HG03439 (cell line): ENCODE measurements around the gene OR2V1.
"Not testable (repeated sequence)": the region's sequence is repeated elsewhere in the genome, so short reads cannot be mapped to it uniquely, and the experiment has no call there.

Experiments used
- ATAC-seq: cut with Tn5 transposase; IDR thresholded peaks from one replicate; pipeline ENCODE4 v1.9.1; 2021; ENCODE audit warnings: mild to moderate bottlenecking, moderate library complexity; ENCODE audit not compliant: unreplicated experiment

Gene OR2V1

DNA sequence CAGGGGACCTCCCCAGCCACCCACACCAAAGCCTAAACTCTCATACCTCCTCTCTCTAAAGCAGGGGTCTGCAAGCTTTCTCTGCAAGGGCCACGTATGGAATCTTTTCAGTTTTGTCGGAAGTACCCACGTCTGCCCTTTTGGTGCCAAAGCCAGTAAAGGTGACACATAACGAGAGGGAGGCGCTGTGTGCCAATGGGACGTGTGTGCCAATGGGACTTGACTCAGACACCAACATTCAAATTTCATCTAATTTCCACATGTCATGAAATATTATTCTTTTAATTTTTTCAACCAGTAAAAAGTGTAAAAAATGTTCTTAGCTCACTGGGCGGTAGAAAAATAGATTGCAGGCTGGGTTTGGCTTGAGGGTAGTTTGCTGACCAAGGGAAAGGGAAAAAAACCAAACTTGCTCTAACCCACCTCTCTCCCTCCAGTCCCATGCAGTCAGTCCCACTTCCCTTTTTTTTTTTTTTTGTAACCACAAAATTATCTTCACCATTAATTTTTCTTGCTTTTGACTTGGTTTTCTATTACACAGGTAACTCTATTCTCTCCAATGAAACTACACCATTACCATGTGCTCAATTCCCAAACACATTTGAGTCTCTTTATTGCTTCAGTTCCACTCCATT is 25.5 kb downstream of the OR2V1 start:
- no peak for ATAC-seq

DNA sequence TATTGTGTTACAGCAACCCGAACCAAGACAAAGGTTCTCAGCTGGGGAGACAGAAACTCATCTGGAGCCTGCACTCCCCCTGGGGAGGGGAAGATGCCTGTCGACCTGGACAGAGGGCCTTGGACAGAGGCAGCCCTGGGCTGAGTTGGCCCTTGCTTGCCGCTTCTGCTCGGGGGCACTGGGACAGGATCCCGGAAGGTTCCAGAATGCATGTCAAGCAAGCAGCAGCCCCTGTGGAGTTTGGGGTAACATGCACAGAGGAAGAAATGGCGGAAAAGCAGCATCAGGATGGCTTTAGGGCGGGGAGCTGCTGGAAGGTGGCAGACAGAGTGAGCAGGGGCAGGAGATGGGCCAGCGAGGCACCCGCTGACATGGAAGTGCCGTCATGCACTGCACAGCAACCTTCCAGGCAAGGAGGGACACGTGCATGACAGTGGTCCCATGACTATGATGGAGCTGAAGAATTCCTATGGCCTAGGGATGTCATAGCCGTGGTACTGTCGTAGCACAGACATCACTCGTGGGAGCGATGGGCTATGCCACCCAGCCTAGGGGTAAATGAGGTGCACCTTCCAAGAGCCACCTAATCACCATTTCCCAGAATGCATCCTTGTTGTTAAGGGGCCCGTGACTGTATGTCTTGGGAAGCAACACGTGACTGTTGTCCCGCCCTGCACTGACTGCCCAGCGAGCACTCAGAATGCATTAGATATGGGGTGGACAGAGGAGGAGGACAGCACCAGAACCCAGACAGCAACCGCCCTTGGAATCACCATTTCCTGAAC is 26.2 kb downstream of the OR2V1 start:
- ATAC-seq: not testable (repeated sequence)

DNA sequence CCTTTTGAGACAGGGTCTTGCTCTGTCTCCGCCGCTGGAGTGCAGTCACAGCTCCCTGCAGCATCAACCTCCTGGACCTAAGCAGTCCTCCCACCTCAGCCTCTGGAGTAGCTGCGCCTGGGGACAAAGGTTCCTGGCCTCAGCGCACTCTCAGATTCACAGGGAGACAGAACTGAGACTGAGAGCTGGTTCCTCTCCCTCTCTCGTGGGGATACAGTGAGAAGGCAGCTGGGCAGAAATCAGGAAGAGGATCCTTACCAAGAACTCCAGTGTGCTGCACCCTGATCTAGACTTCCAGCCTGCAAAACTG is 26.8 kb downstream of the OR2V1 start:
- ATAC-seq: not testable (repeated sequence)

DNA sequence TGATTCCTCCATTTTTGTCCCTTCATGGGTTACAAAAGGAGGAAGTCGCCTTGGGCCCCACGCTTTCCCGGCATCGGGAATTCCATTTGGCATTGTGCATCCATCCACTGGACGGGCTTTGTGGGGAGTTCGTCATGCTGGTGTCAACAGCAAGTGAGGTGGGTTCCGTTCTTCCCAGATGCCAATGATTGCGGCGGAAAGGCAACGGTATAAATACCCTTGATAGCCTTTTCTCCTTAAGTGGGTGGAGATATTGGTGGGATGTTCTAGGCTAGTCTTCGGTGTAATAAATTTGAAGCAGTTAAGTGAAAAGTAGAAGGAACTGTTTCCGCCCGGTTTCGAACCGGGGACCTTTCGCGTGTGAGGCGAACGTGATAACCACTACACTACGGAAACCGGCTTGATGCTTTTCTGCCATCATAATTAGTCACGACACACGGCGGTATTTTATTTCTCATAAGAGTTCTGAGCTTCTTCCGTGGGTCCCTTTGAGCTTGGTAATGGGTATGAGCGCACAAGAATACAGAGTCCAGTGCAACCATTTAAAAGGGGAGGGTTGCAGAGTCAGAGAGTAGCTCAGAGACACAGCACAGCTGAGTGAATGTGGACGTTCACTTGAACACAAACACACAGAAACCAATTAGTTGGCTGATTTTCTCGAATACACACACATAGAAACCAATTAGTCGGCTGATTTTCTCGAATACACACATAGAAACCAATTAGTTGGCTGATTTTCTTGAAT is 28.9 kb downstream of the OR2V1 start:
- ATAC-seq: not testable (repeated sequence)

DNA sequence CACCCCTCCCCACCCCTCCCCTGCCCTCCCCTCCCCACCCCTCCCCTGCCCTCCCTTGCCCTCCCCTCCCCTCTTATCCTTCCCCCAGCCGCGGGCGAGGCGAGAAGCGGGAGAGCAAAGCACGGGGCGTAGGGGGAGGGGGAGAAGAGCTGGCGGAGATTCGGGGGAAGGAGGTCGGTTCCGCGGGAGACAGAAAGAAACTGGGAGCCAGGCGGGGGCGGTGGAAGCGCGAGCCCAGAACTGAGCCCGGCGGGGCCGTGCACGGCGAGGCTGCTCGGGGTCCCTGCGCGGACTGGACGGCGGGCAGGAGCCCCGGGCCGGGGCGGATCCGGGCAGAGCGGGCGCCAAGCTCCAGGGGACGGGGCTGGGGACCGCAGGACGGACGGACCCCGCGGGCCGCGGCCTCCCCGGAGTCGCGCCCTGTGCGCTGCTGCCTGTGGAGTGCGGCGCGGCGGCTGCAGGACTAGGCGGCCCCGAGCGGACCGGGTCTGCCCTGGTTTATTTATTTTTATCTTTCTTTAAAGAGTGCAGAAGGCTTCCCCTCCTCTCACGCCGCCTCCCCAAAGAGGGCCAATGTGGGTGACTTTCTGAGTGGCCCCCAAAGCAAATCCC is 29.8 kb downstream of the OR2V1 start:
- not testable (repeated sequence) for ATAC-seq

DNA sequence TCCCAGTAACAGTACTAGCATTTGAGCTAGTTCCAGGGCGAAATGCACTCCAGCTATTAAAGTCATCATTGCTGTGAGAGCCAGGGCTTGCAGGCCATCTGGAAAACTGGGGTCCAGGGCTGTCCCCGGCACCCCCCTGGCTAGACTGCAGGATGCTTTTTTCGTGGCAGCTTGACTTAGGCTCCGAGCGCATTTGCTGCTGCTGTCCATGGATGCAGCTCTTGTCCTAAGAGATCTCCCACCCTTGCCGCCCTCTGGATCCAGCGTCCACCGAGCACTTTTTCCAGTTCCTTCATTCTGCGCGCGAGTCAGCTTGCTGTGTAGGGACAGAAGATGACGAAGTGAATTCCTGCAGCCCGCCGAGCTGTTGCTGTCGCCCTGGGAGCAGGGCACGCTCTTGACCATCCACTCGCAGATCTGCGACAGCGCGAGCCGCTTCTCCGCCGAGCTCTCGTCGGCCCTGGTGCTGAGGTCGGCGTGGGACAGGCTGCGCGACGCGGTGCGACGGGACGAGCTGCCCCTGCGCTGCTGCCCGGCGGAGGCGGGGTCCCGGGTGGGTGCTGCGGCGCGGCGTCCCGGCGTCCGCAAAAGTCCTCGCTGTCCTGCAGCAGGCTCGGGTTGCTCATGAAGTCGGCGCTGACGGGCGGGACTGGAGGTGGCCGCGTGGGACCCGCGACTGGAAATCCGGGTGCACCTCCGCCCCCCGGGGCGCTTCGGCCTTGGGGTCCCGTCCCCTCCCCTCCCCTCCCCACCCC is 30.7 kb downstream of the OR2V1 start:
- no peak for ATAC-seq

DNA sequence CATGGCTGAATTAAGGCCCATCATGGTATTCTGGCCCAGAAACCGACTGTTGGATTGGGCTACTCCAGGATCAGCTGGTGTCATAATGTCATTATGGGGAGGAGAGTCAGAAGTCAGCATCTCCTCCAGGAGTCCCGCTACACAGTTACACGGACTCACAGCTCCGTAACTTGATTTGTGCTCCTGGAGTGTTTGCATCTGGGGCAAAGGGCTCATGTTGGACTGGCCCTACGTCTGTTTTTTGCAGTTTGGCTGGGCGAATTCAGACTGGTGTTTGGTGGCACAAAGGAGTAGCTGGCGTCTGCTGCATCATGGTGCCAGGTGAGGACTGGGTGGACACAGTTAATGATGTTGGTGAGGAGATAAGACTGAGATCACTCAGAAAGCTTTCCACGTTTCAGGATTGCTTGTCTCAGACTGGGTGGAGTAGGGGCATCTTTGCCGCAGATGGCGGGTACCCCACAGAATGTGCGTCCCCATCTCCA is 31.3 kb downstream of the OR2V1 start:
- no peak for ATAC-seq

DNA sequence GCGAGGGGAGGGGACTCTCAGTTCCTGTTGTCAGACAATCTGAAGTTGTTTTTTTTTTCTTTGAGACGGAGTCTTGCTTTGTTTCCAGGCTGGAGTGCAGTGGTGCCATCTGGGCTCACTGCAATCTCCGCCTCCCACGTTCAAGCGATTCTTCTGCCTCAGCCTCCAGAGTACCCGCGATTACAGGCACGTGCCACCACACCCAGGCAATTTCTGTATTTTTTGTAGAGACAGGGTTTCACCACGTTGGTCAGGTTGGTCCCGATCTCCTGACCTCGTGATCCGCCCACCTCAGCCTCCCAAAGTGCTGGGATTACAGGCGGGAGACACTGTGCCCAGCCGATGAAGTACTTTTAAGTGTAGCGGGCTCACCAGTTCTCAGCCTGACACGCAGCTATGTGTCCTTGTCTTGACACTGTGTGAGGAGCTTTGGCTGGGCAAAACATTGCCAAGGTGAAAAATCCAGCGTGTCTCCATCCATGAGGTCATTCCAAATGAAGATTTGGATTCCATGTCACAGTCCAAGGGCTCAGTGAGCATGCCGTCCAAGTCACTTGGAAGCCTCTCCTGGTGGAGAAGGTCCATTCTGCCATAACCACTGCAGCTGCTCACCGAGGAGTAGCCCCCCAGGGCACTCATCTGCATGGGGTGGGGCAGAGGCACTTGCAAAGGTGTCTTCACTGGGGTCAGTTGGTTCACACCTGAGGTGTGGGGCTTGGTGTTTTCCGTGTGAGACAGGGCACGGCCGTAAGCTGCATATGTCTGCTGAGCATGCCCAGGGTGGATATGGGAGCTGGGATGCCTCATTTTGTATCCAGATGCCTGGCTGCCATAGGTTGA is 32.0 kb downstream of the OR2V1 start:
- no peak for ATAC-seq

DNA sequence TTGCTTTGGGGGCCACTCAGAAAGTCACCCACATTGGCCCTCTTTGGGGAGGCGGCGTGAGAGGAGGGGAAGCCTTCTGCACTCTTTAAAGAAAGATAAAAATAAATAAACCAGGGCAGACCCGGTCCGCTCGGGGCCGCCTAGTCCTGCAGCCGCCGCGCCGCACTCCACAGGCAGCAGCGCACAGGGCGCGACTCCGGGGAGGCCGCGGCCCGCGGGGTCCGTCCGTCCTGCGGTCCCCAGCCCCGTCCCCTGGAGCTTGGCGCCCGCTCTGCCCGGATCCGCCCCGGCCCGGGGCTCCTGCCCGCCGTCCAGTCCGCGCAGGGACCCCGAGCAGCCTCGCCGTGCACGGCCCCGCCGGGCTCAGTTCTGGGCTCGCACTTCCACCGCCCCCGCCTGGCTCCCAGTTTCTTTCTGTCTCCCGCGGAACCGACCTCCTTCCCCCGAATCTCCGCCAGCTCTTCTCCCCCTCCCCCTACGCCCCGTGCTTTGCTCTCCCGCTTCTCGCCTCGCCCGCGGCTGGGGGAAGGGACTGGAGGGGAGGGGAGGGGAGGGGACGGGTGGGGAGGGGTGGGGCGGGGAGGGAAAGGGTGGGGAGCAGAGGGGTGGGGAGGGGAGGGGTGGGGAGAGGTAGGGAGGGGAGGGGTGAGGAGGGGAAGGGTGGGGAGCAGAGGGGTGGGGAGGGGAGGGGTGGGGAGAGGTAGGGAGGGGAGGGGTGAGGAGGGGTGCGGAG is 33.0 kb downstream of the OR2V1 start:
- not testable (repeated sequence) for ATAC-seq

DNA sequence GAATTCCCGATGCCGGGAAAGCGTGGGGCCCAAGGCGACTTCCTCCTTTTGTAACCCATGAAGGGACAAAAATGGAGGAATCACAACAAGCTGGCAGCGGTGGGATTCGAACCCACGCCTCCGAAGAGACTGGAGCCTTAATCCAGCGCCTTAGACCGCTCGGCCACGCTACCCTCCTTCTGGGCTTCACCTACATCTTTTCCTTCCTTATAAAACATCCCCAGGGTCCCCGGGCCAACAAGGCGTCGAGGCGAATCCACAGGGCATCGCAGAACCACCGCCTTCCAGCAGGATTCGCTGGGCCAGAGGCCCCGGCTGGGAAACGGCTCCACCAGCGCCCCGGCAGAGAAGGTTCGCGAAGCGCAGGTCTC is 33.6 kb downstream of the OR2V1 start:
- ATAC-seq: not testable (repeated sequence)

DNA sequence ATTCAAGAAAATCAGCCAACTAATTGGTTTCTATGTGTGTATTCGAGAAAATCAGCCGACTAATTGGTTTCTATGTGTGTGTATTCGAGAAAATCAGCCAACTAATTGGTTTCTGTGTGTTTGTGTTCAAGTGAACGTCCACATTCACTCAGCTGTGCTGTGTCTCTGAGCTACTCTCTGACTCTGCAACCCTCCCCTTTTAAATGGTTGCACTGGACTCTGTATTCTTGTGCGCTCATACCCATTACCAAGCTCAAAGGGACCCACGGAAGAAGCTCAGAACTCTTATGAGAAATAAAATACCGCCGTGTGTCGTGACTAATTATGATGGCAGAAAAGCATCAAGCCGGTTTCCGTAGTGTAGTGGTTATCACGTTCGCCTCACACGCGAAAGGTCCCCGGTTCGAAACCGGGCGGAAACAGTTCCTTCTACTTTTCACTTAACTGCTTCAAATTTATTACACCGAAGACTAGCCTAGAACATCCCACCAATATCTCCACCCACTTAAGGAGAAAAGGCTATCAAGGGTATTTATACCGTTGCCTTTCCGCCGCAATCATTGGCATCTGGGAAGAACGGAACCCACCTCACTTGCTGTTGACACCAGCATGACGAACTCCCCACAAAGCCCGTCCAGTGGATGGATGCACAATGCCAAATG is 34.1 kb downstream of the OR2V1 start:
- ATAC-seq: not testable (repeated sequence)

DNA sequence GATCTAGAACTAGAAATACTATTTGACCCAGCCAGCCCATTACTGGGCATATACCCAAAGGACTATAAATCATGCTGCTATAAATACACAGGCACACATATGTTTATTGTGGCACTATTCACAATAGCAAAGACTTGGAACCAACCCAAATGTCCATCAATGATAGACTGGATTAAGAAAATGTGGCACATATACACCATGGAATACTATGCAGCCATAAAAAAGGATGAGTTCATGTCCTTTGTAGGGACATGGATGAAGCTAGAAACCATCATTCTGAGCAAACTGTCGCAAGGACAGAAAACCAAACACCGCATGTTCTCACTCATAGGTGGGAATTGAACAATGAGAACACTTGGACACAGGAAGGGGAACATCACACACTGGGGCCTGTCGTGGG is 35.8 kb downstream of the OR2V1 start:
- not testable (repeated sequence) for ATAC-seq

DNA sequence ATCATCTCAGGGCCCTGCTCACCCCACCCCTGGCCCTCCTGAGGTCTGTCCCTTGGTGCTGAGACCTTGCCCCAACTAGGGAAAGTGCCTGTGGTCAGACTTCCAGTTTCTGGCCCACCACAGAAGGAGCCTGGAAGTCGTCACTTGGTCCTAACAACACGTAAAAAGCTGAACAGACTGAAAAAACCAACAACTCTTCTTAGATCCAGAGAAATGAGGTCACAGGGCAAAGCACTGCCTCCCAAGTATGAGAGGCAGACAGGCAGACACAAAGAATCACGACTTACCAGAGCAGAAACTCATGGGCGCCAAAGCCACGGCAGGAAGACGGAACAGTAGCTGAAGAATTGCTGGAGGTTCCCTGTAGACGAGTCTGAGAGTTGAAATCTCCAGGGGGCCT is 38.5 kb downstream of the OR2V1 start:
- no peak for ATAC-seq

DNA sequence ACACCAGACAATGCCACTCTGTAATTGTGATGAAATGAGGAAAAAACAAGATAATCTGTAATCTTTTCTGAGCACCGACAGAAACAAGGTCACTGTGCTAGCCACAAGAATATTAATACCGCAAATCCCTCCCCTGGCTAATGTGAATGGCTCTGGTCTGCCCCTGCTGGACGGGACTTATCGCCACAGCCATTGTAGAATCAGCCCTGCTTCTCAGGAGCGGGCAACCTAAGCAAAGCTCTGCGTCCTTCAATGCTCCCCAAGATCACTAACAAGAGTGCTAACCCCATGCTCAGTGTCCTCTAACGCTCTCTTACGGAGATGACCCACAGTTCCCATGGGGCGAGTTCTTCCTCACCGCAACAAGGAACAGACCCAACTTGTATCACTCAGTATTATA is 42.7 kb downstream of the OR2V1 start:
- no peak for ATAC-seq

DNA sequence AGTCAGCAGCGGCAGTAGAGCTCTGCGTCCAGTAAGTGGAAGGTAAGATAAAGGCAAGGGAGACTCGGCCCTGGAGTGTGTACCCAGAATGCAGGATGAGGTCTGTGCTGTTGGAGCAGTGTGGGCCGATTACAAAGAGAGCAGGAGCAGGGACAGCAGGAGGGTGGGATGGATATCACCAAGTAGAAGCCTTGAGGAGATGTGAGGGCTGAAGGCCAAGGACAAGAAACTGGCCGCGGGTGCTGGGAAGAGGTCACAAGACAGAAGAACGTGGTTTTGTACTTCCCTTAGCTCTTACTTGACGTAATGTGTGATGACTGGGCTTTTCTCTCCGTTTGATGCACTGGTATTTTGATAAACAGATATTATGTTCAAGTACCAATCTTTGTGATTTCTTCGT is 43.7 kb downstream of the OR2V1 start:
- ATAC-seq: no peak

DNA sequence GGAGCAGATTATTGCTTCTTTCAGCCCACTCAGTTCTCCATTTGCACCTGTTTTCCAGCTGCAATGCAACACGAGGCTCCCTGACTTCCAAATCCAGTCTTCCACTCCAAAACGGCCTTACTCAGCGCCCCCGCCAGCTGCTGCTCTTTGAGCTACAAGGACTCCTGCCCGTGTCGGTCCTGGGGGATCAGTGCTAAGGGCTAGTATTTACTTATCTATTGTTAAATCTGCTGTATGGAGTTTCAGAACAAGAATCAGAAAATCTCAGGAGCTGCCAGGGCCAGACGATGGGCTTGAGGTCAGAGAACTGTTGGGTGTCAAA is 44.1 kb downstream of the OR2V1 start:
- ATAC-seq: no peak

DNA sequence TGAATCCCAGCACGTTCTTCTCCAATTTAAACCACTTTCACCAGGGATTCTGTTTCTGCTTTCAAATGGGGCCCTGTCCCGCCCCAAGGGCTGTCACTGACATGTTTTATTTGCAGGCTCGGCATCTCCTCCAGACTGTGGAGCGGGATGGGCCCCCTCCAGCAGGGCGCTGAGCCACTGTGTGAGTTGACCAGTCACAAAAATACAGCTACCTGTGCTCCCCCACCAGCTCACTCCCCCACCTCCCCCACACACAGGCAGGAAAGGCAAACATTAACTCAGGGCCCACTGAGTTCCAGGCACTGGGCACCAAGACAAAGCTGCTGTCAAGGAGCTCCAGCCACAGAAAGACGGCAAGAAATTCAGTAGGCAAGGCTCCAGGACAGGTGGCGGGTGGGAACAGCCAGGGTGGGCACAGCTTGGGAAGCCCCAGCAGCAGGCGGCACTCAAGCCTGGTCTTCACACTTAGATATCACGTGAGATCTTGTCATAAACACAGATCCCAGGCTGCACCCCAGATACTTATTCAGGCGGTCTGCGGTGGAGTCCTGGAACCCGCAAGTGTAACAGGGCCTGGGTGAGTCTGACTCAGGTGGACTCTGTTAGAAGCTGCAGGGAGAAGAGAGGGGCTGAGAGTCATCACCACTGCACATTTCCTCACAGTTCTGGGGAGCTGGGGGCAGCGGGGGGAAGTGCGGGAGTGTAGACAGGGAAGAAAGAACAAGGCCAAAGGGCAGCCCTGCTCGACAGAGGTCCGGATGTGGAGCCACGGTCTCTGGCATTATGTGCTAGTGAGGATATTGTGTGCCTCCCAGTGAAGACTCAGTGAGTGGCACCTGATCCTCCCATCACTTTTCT is 44.7 kb downstream of the OR2V1 start:
- no peak for ATAC-seq

DNA sequence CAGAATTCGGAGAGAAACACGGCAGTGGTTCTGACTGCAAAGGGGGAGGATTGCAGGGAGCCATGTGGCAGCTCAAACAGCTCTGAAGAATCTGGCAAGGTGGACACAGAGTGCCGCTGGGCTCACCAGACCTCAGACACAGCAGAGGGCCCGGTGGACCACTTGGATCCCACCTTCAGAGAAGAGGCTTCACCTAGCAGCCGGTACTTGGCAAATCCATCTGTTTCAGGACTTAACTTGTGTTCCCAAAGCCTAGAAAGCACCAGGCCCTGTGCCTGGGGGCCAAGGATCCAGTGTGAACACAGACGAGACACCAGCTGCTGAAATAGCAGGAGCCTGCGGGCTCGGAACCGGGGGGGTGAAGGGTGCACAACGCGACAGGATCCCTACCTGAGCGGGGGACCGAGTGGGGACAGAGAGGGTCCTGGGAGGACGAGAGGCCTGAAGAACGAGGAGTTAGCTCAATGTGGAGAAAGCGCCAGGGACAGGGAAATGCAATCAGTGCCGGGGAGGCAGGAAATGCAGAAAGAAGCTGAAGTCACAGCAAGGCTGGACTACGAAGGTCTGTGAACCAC is 46.3 kb downstream of the OR2V1 start:
- no peak for ATAC-seq
